Mesendoderm (in vitro differentiated cells): ENCODE data around the gene KCNK17.

Experiments used
- DNase-seq: peaks from one replicate; pipeline ENCODE4 v3.0.0; 2013
- H2AK5ac ChIP-seq: 2 replicates; pipeline ENCODE4 v1.6.1; 2013; ENCODE audit warnings: low read length, inconsistent platforms
- H2BK120ac ChIP-seq: 2 replicates; pipeline ENCODE4 v1.6.1; 2013; ENCODE audit warnings: low read depth, mild to moderate bottlenecking, low read length, moderate library complexity, mixed read lengths
- H2BK15ac ChIP-seq: replicated peaks from 2 replicates; pipeline ENCODE4 v1.6.1; 2013; ENCODE audit warnings: low read depth, mild to moderate bottlenecking, moderate library complexity
- H2BK5ac ChIP-seq: 2 replicates; pipeline ENCODE4 v1.6.1; 2013; ENCODE audit warnings: low read length, inconsistent platforms
- H3K18ac ChIP-seq: 2 replicates; pipeline ENCODE4 v1.6.1; 2013; ENCODE audit warnings: mild to moderate bottlenecking, low read length, mixed read lengths
- H3K23ac ChIP-seq: one replicate; pipeline ENCODE4 v1.6.1; 2013; ENCODE audit warnings: low read length
- H3K27ac ChIP-seq: 2 replicates; pipeline ENCODE4 v1.5.1; 2013; ENCODE audit warnings: low read depth, mild to moderate bottlenecking, inconsistent platforms, low read length, moderate library complexity
- H3K27me3 ChIP-seq: 2 replicates; pipeline ENCODE4 v1.6.1; 2013; ENCODE audit warnings: low read length, control low read depth, mild to moderate bottlenecking, inconsistent platforms; ENCODE audit not compliant: insufficient read depth, poor library complexity
- H3K36me3 ChIP-seq: 2 replicates; pipeline ENCODE4 v1.6.1; 2013; ENCODE audit warnings: low read length, inconsistent platforms; ENCODE audit not compliant: control insufficient read depth, insufficient read depth
- H3K4ac ChIP-seq: one replicate; pipeline ENCODE4 v1.6.1; 2013; ENCODE audit warnings: low read depth, mild to moderate bottlenecking, low read length, moderate library complexity
- H3K4me1 ChIP-seq: 2 replicates; pipeline ENCODE4 v1.6.1; 2013; ENCODE audit warnings: low read depth, low read length, inconsistent platforms; ENCODE audit not compliant: control insufficient read depth
- H3K4me2 ChIP-seq: 2 replicates; pipeline ENCODE4 v1.6.1; 2013; ENCODE audit warnings: low read length
- H3K4me3 ChIP-seq: 2 replicates; pipeline ENCODE4 v1.5.1; 2013; ENCODE audit warnings: mild to moderate bottlenecking, low read length
- H3K56ac ChIP-seq: one replicate; pipeline ENCODE4 v1.6.1; 2013; ENCODE audit warnings: low read length
- H3K79me1 ChIP-seq: 2 replicates; pipeline ENCODE4 v1.6.1; 2013; ENCODE audit warnings: low read length, inconsistent platforms
- H3K79me2 ChIP-seq: 2 replicates; pipeline ENCODE4 v1.6.1; 2013; ENCODE audit warnings: mild to moderate bottlenecking, low read length; ENCODE audit not compliant: control insufficient read depth, insufficient read depth
- H3K9ac ChIP-seq: 2 replicates; pipeline ENCODE4 v1.6.1; 2013; ENCODE audit warnings: low read length, inconsistent platforms
- H4K5ac ChIP-seq: one replicate; pipeline ENCODE4 v1.6.1; 2013; ENCODE audit warnings: low read length
- H4K8ac ChIP-seq: one replicate; pipeline ENCODE4 v1.6.1; 2013; ENCODE audit warnings: low read depth, mild to moderate bottlenecking, control low read depth, low read length, moderate library complexity
- WGBS: extraction: QIAGEN DNeasy Blood & Tissue Kit; methylation state at CpG from one replicate; pipeline ENCODE4 v1.1.7; 2013; ENCODE audit warnings: low lambda C conversion rate, missing lambda C conversion rate; ENCODE audit not compliant: insufficient coverage; ENCODE audit errors: extremely low coverage; 5-methylcytosine and 5-hydroxymethylcytosine counted together

Gene KCNK17

GRCh38 chr6:39268171-39268570 is 46.0 kb downstream of the KCNK17 start:
- Histone ChIP-seq H3K23ac (no peak overlapping the region), H3K4me1 (no peaks in the 10 kb centered on the region), H3K36me3 (no peaks in the 10 kb centered on the region), H3K9ac (no peak overlapping the region), H2BK5ac (no peak overlapping the region), H3K4me2 (no peak overlapping the region), H3K27me3 (no peaks in the 10 kb centered on the region), H3K79me1 (no peaks in the 10 kb centered on the region), H4K8ac (no peak overlapping the region), H3K4ac (no peak overlapping the region), H3K27ac (no peak overlapping the region), H2BK15ac (no peak overlapping the region), H4K5ac (no peak overlapping the region), H3K4me3 (no peak overlapping the region), H2AK5ac (no peak overlapping the region), H3K18ac (no peak overlapping the region), H2BK120ac (no peak overlapping the region), H3K56ac (no peak overlapping the region), H3K79me2 (no peaks in the 10 kb centered on the region)
- no peak for DNase-seq
- no CpG with 5 or more reads among the region's 7 CpGs for WGBS

DNA sequence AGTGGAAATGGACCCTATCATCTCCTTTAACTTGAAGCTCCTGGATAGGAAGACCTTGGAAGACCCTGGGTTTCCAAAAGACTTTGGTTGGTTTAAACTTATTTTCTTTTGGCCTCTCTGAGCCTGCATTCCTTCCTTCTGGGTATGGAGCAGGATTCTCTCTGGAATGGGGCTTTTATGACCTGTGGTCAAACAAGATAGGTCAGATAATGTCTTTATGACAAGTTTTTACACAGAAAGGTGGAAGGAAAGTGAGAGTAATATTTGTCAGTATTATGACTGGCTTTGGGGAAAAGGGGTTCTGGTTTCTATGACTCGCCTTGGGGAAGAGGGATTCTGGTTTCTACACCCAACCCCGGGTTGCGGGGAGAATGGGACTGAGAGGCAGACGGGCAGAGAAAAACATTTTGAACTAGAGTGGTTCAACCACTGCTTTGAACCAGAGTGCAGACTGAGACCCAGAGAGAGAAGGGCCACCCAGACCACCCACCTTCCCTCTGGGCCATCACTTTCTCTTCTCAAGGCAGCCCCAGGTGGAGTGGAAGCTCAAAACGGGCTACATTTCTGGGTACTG is 47.4 kb downstream of the KCNK17 start:
- Histone ChIP-seq H3K79me2 (no peaks in the 10 kb centered on the region), H3K79me1 (no peaks in the 10 kb centered on the region), H2AK5ac (no peak overlapping the region), H3K4me2 (no peak overlapping the region), H3K27ac (no peak overlapping the region), H3K56ac (no peak overlapping the region), H3K27me3 (no peaks in the 10 kb centered on the region), H3K36me3 (no peaks in the 10 kb centered on the region), H3K4me3 (no peak overlapping the region), H2BK5ac (no peak overlapping the region), H2BK15ac (no peak overlapping the region), H3K4ac (no peak overlapping the region), H4K8ac (no peak overlapping the region), H2BK120ac (no peak overlapping the region), H3K9ac (no peak overlapping the region), H4K5ac (no peak overlapping the region), H3K4me1 (no peaks in the 10 kb centered on the region), H3K23ac (no peak overlapping the region), H3K18ac (no peak overlapping the region)
- WGBS, result no CpG with 5 or more reads among the region's 5 CpGs
- DNase-seq, result no peak

DNA sequence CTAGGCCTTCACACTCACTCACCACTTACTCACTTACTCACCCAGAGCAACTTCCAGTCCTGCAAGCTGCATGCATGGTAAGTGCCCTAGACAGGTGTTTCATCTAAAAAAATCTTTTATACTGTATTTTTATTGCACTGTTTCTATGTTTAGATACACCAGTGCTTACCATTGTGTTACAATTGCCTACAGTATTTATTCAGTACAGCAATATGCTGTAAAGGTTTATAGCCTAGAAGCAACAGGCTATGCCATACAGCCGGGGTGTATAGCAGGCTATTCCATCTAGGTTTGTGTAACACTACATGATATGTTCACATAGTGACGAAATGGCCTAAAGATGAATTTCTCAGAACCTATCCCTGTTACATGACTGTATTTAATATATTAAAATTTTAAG is 47.8 kb downstream of the KCNK17 start:
- Histone ChIP-seq H3K4ac (no peak overlapping the region), H3K9ac (no peak overlapping the region), H3K4me3 (no peak overlapping the region), H3K36me3 (no peaks in the 10 kb centered on the region), H3K18ac (no peak overlapping the region), H2BK15ac (no peak overlapping the region), H3K4me2 (no peak overlapping the region), H3K27me3 (no peaks in the 10 kb centered on the region), H2BK120ac (no peak overlapping the region), H3K27ac (no peak overlapping the region), H4K5ac (no peak overlapping the region), H2BK5ac (no peak overlapping the region), H3K4me1 (no peaks in the 10 kb centered on the region), H3K56ac (no peak overlapping the region), H3K79me1 (no peaks in the 10 kb centered on the region), H4K8ac (no peak overlapping the region), H3K23ac (no peak overlapping the region), H2AK5ac (no peak overlapping the region), H3K79me2 (no peaks in the 10 kb centered on the region)
- DNase-seq, result no peak
- WGBS, result no CpG with 5 or more reads among the region's 2 CpGs

DNA sequence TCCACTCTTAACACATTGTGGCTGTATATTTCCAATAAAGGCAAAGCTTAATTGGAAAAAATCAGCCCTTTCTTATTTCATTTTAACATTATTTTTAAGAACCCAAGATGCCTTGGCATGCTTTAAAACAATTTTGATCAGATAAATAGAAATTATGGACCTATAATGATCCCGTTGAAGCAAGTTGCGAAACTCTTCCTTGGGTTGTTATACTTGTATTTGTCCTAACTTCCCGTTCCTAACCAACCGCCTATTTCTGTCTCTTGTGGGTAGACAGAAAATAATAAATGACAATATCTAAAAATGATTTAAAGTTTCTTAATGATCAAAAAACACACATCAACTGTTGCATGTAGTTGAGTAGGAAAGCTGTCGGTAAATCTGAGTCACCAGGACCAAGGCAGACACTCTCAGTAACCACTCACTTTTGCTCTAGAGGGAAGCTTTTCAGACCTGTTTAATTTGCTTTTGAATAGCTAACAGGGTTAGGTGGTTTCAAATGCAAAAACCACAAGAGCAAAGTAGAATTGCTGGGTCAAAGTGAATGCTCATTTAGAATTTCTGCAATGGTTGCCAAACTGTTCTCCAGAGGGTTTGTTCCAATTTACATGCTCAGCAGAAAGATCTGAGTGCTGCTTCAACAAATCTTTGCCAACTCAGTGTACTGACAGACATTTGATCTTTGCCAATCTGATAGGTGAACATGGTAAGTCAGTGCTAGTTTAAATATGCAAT is 50.7 kb downstream of the KCNK17 start:
- no peak overlapping the region for H3K4ac ChIP-seq
- no peak overlapping the region for H3K23ac ChIP-seq
- H3K4me2 ChIP-seq, result no peak overlapping the region
- H3K27ac ChIP-seq, result no peak overlapping the region
- H2BK120ac ChIP-seq, result no peak overlapping the region
- no peak overlapping the region for H2BK5ac ChIP-seq
- WGBS, result no CpG with 5 or more reads among the region's 5 CpGs
- no peaks in the 10 kb centered on the region for H3K79me2 ChIP-seq
- H2AK5ac ChIP-seq, result no peak overlapping the region
- H3K4me1 ChIP-seq, result no peaks in the 10 kb centered on the region
- no peak overlapping the region for H4K8ac ChIP-seq
- H3K36me3 ChIP-seq, result no peaks in the 10 kb centered on the region
- no peak overlapping the region for H4K5ac ChIP-seq
- H3K27me3 ChIP-seq, result no peaks in the 10 kb centered on the region
- peak; percentile 40 for DNase-seq
- no peak overlapping the region for H3K9ac ChIP-seq
- H2BK15ac ChIP-seq, result no peak overlapping the region
- no peak overlapping the region for H3K18ac ChIP-seq
- H3K56ac ChIP-seq, result no peak overlapping the region
- H3K4me3 ChIP-seq, result no peak overlapping the region
- H3K79me1 ChIP-seq, result no peaks in the 10 kb centered on the region

DNA sequence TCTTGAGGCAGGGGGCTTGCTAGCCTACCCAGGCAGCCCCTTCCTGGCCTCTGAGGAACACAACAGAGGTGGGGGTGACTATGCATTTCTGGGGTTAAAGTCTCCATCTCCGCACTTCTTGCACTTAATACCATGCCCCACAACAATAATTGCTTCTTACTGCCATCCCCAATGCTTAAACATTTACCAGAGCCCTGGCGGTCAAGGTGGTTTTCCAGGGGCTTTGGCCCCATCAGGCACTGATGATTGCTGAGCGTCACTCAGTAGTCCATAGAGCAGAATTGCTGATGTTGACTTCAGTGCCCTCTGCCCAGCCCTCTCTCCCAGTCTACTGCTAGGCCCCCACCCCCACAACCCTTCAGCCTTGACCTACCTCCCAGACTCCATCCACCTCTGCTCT is 52.5 kb downstream of the KCNK17 start:
- DNase-seq, result no peak
- no peaks in the 10 kb centered on the region for H3K27me3 ChIP-seq
- no peak overlapping the region for H4K8ac ChIP-seq
- H3K4ac ChIP-seq, result no peak overlapping the region
- no peak overlapping the region for H2AK5ac ChIP-seq
- H3K4me1 ChIP-seq, result no peaks in the 10 kb centered on the region
- H3K4me2 ChIP-seq, result no peak overlapping the region
- no peaks in the 10 kb centered on the region for H3K36me3 ChIP-seq
- H3K23ac ChIP-seq, result no peak overlapping the region
- no peaks in the 10 kb centered on the region for H3K79me2 ChIP-seq
- no peak overlapping the region for H3K27ac ChIP-seq
- no peak overlapping the region for H3K9ac ChIP-seq
- no peak overlapping the region for H3K18ac ChIP-seq
- no peak overlapping the region for H3K4me3 ChIP-seq
- no peak overlapping the region for H3K56ac ChIP-seq
- no peak overlapping the region for H2BK15ac ChIP-seq
- no CpG with 5 or more reads among the region's 3 CpGs for WGBS
- H2BK5ac ChIP-seq, result no peak overlapping the region
- H3K79me1 ChIP-seq, result no peaks in the 10 kb centered on the region
- H4K5ac ChIP-seq, result no peak overlapping the region
- H2BK120ac ChIP-seq, result no peak overlapping the region

DNA sequence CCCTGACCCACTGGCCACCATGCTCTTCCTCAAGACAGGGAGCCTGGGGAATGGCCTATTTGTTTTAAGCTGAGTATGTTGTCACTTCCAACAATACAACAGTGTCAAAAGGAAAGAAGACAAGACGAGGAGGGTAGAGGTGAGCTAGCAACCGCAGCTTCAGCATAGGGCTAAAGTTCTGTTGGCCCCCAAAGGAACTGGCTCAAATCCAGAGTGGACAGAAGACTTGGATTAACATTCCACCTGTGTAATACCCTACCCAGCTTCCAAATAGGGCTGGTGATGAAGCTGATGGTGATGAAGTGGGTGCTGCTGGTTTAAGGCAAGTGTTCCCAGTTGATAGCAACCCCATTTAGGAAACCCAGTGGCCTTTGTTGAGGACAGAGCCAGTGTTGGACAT is 53.3 kb downstream of the KCNK17 start:
- Histone ChIP-seq H2BK15ac (no peak overlapping the region), H3K79me2 (no peaks in the 10 kb centered on the region), H4K5ac (no peak overlapping the region), H3K79me1 (no peaks in the 10 kb centered on the region), H3K9ac (no peak overlapping the region), H2BK5ac (no peak overlapping the region), H3K4ac (no peak overlapping the region), H3K4me3 (no peak overlapping the region), H3K4me1 (peaks cover 3% of the 10 kb centered on the region), H3K18ac (no peak overlapping the region), H3K56ac (no peak overlapping the region), H4K8ac (no peak overlapping the region), H2BK120ac (no peak overlapping the region), H3K27ac (no peak overlapping the region), H3K27me3 (no peaks in the 10 kb centered on the region), H3K4me2 (no peak overlapping the region), H3K36me3 (no peaks in the 10 kb centered on the region), H3K23ac (no peak overlapping the region), H2AK5ac (no peak overlapping the region)
- DNase-seq, result no peak
- no CpG with 5 or more reads among the region's 2 CpGs for WGBS
